H1 (cell line): ENCODE measurements around the gene ADCY2. TPM values are rescaled to one million over a fixed set of nuclear protein-coding genes. Genes with fewer than 3 reads are reported as not detected.

ENCODE experiments used
- CTCF ChIA-PET: fragments of 300-600 bp; sonication (Branson Sonifier 250); formaldehyde crosslinking; loops from one replicate; lab custom pipeline; 2021; ENCODE audit not compliant: partially characterized antibody; lab: Charles Lee
- POLR2A ChIA-PET: fragments of 300-600 bp; sonication (Branson Sonifier 250); formaldehyde crosslinking; loops from one replicate; lab custom pipeline; 2021; ENCODE audit warnings: inconsistent platforms; ENCODE audit not compliant: partially characterized antibody; lab: Charles Lee
- DNase-seq, 2 experiments: peaks; one replicate each; pipeline versions ENCODE4 v3.0.0 to v3.0.0-alpha.2; 2010 to 2022; ENCODE audit warnings: low spot score in 2 of 2, low read depth in 1 of 2, mixed read lengths in 1 of 2
- FAIRE-seq: peaks from 2 replicates; lab custom pipeline; 2011; peaks lifted over from hg19 to GRCh38; lab: Jason Lieb, UNC
- H2AFZ ChIP-seq: 2 replicates; pipeline ENCODE4 v1.8.1; 2012; ENCODE audit warnings: low read length, inconsistent platforms
- H2AK5ac ChIP-seq: 2 replicates; pipeline ENCODE4 v1.6.1; 2013; ENCODE audit warnings: low read depth, low read length
- H2BK120ac ChIP-seq: replicated peaks from 2 replicates; pipeline ENCODE3; 2013; ENCODE audit warnings: low read depth, low read length, inconsistent platforms
- H2BK12ac ChIP-seq: 2 replicates; pipeline ENCODE4 v1.6.1; 2013; ENCODE audit warnings: low read depth, low read length
- H2BK15ac ChIP-seq: 2 replicates; pipeline ENCODE4 v1.6.1; 2013; ENCODE audit warnings: low read length
- H2BK20ac ChIP-seq: 2 replicates; pipeline ENCODE4 v1.6.1; 2013; ENCODE audit warnings: low read length
- H2BK5ac ChIP-seq: 2 replicates; pipeline ENCODE4 v1.6.1; 2013; ENCODE audit warnings: low read depth, low read length
- H3K14ac ChIP-seq: 2 replicates; pipeline ENCODE4 v1.6.1; 2013; ENCODE audit warnings: inconsistent platforms; ENCODE audit not compliant: insufficient read length
- H3K18ac ChIP-seq: 2 replicates; pipeline ENCODE4 v1.6.1; 2013; ENCODE audit warnings: low read length; ENCODE audit errors: extremely low read depth
- H3K23ac ChIP-seq: 2 replicates; pipeline ENCODE4 v1.6.1; 2013; ENCODE audit warnings: inconsistent platforms; ENCODE audit not compliant: insufficient read length
- H3K23me2 ChIP-seq: 2 replicates; pipeline ENCODE4 v1.6.1; 2013; ENCODE audit warnings: low read depth, low read length
- H3K27ac ChIP-seq: 2 replicates; pipeline ENCODE4 v1.6.1; 2011; ENCODE audit warnings: low read depth, low read length, inconsistent platforms
- H3K27me3 ChIP-seq, 4 experiments: replicated peaks in 1 of 4; 1 replicate in 1 of 4; 2 replicates in 3 of 4; pipeline versions ENCODE4 v1.6.1 to v1.8.1; 2011 to 2013; ENCODE audit warnings: low read length in 3 of 4, mild to moderate bottlenecking in 3 of 4, inconsistent platforms in 2 of 4, mixed read lengths in 2 of 4, moderate library complexity in 1 of 4; ENCODE audit not compliant: control insufficient read depth in 3 of 4, insufficient read depth in 3 of 4; ENCODE audit errors: extremely low read depth in 1 of 4
- H3K36me3 ChIP-seq, 4 experiments: 2 replicates each; pipeline versions ENCODE4 v1.6.1 to v1.8.1; 2011 to 2013; ENCODE audit warnings: mild to moderate bottlenecking in 4 of 4, low read length in 3 of 4, moderate library complexity in 2 of 4, control low read depth in 1 of 4, inconsistent platforms in 1 of 4; ENCODE audit not compliant: insufficient read depth in 4 of 4, control insufficient read depth in 2 of 4
- H3K4ac ChIP-seq: replicated peaks from 2 replicates; pipeline ENCODE3; 2013; ENCODE audit warnings: low read length, low read depth, mixed read lengths, inconsistent platforms; ENCODE audit not compliant: insufficient read length
- H3K4me1 ChIP-seq, 4 experiments: replicated peaks in 1 of 4; 1 replicate in 1 of 4; 2 replicates in 3 of 4; pipeline versions ENCODE4 v1.6.1 to v1.8.1; 2011 to 2013; ENCODE audit warnings: low read length in 3 of 4, inconsistent platforms in 2 of 4, mixed read lengths in 1 of 4; ENCODE audit not compliant: insufficient read depth in 4 of 4, control insufficient read depth in 3 of 4
- H3K4me2 ChIP-seq, 2 experiments: 2 replicates each; pipeline versions ENCODE4 v1.6.1 to v1.8.1; 2011 to 2013; ENCODE audit warnings: low read depth in 2 of 2, low read length in 2 of 2, control low read depth in 1 of 2, inconsistent platforms in 1 of 2, mild to moderate bottlenecking in 1 of 2; ENCODE audit not compliant: insufficient read depth in 1 of 2
- H3K4me3 ChIP-seq, 4 experiments: fragments of 200-600, 300-600 bp in 1 of 4; sonication (generic), shearing (Covaris generic), sonication (Bioruptor Twin) in 1 of 4; 2 replicates each; pipeline versions ENCODE4 v1.5.1 to v1.8.1; 2011 to 2016; ENCODE audit warnings: low read length in 4 of 4, low read depth in 3 of 4, control low read depth in 2 of 4, inconsistent platforms in 2 of 4, mild to moderate bottlenecking in 2 of 4, mixed read lengths in 1 of 4, moderate library complexity in 1 of 4; ENCODE audit not compliant: insufficient read depth in 2 of 4; ENCODE audit errors: extremely low read depth in 1 of 4
- H3K56ac ChIP-seq: replicated peaks from 2 replicates; pipeline ENCODE3; 2013; ENCODE audit warnings: low read depth, mild to moderate bottlenecking, mixed read lengths, low read length, inconsistent platforms; ENCODE audit not compliant: insufficient read length
- H3K79me1 ChIP-seq: 2 replicates; pipeline ENCODE4 v1.6.1; 2013; ENCODE audit warnings: low read depth, low read length, control low read depth
- H3K79me2 ChIP-seq, 2 experiments: 2 replicates each; pipeline versions ENCODE4 v1.6.1 to v1.8.1; 2012 to 2013; ENCODE audit warnings: low read length in 2 of 2, mild to moderate bottlenecking in 2 of 2, inconsistent platforms in 1 of 2; ENCODE audit not compliant: insufficient read depth in 2 of 2, control insufficient read depth in 1 of 2
- H3K9ac ChIP-seq, 4 experiments: replicated peaks in 1 of 4; 1 replicate in 1 of 4; 2 replicates in 3 of 4; pipeline versions ENCODE4 v1.6.1 to v1.8.1; 2011 to 2013; ENCODE audit warnings: low read depth in 3 of 4, low read length in 3 of 4, control low read depth in 2 of 4, mild to moderate bottlenecking in 2 of 4, moderate library complexity in 2 of 4, inconsistent platforms in 1 of 4; ENCODE audit errors: extremely low read depth in 1 of 4
- H3K9me3 ChIP-seq, 2 experiments: 2 replicates each; pipeline versions ENCODE4 v1.6.1 to v1.8.1; 2012 to 2013; ENCODE audit warnings: mild to moderate bottlenecking in 2 of 2, moderate library complexity in 2 of 2, control low read depth in 1 of 2, inconsistent platforms in 1 of 2, low read depth in 1 of 2, low read length in 1 of 2, mixed read lengths in 1 of 2; ENCODE audit not compliant: insufficient read depth in 2 of 2
- H4K20me1 ChIP-seq, 2 experiments: replicated peaks in 1 of 2; 2 replicates each; pipeline versions ENCODE3 to v1.8.1; 2011 to 2013; ENCODE audit warnings: inconsistent platforms in 2 of 2, low read length in 2 of 2, mild to moderate bottlenecking in 1 of 2; ENCODE audit not compliant: insufficient read depth in 2 of 2, control insufficient read depth in 1 of 2
- H4K5ac ChIP-seq: 2 replicates; pipeline ENCODE4 v1.6.1; 2013; ENCODE audit warnings: low read length, low read depth, mixed read lengths, inconsistent platforms; ENCODE audit not compliant: insufficient read length
- H4K8ac ChIP-seq: 2 replicates; pipeline ENCODE4 v1.8.0; 2013; ENCODE audit warnings: mild to moderate bottlenecking, moderate library complexity, low read length, inconsistent platforms; ENCODE audit not compliant: insufficient read depth; ENCODE audit errors: extremely low read depth
- H4K91ac ChIP-seq: replicated peaks from 2 replicates; pipeline ENCODE3; 2013; ENCODE audit warnings: low read length, mixed read lengths, inconsistent platforms; ENCODE audit not compliant: insufficient read length
- CHD1 ChIP-seq: IDR thresholded peaks from 2 replicates; pipeline ENCODE4 v1.6.1; 2012; ENCODE audit warnings: low read depth, low read length, improper control_type of control experiment
- MAFK ChIP-seq: IDR thresholded peaks from 2 replicates; pipeline ENCODE4 v1.6.1; 2012; ENCODE audit warnings: low read depth, mild to moderate bottlenecking, improper control_type of control experiment, low read length
- WGBS, 2 experiments: shearing (Covaris generic) in 1 of 2; methylation state at CpG; one replicate each; pipeline versions ENCODE4 v1.1.6 to v1.1.7; 2013 to 2015; ENCODE audit warnings: low lambda C conversion rate in 2 of 2, mixed read lengths in 2 of 2, inconsistent platforms in 1 of 2, low coverage in 1 of 2, missing lambda C conversion rate in 1 of 2; ENCODE audit not compliant: insufficient replicate concordance in 2 of 2, insufficient coverage in 1 of 2, insufficient read length in 1 of 2; ENCODE audit errors: extremely low coverage in 1 of 2, missing lambda C conversion rate in 1 of 2; 5-methylcytosine and 5-hydroxymethylcytosine counted together
- polyA plus RNA-seq, 7 experiments: library from polyadenylated mRNA; depleted of rRNA in 3 of 7; stranded (reverse) in 5 of 7; unstranded in 2 of 7; fragments of >200 nt in 5 of 7; fragments of 200-250 nt in 2 of 7; gene quantifications; 1 replicate in 5 of 7; 2 replicates in 1 of 7; 4 replicates in 1 of 7; pipeline versions ENCODE4 v1.2.1 to v1.2.3, GENCODE V29; 2011 to 2013; ENCODE audit warnings: missing spikeins in 2 of 7, mixed read lengths in 2 of 7
- total RNA-seq: library from RNA; stranded (reverse); fragmentation: NEBNext Ultra II Directional; extraction: Animal tissue kit (Norgen Biotek cat#: 25700); gene quantifications from 2 replicates; pipeline ENCODE4 v1.2.1, GENCODE V29; 2021

The ADCY2 gene
- total and polyA plus RNA-seq, 2 of the 8 experiments (the other 6 are each of a cell fraction or from before 2014, with no cell fraction given): 35.8 to 122 TPM

DNA sequence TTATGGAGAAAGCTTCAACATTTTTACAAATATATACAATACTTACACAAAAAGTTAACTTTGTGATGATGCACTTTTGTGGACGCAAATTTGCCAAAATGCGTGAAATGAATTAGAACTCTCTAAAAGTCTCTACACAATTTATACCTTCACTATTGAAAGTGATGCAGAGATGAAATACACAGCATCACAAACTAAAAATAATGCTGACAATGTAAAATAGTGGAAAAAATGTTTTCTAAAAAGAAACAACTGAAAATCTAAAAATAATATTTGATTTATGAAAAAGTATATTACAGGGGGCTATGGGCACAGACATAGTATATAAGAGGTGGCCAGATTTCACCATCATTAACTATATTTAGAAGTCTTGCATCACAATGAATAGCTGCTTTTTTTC, 188.8 kb downstream of the ADCY2 start:
- no peak overlapping the region for H2BK20ac ChIP-seq
- H3K27me3 ChIP-seq: no peaks in the 10 kb centered on the region
- no peak overlapping the region for H3K27ac ChIP-seq
- H3K23ac ChIP-seq: no peak overlapping the region
- WGBS, 2 experiments: 94% methylated on average over 2 of the region's 2 CpGs; no CpG with 5 or more reads in 1 of the 2 experiments
- ChIA-PET CTCF (no interaction called here), POLR2A (no interaction called here)
- no peak overlapping the region for H4K5ac ChIP-seq
- no peak overlapping the region for H2BK12ac ChIP-seq
- no peak overlapping the region for H4K91ac ChIP-seq
- H3K36me3 ChIP-seq: peaks cover 0 to 4% (median 0%) of the 10 kb centered on the region in 4 experiments; a peak in 1 of 8 replicates
- no peak overlapping the region for H4K8ac ChIP-seq
- no peak overlapping the region for H2BK120ac ChIP-seq
- H2BK5ac ChIP-seq: no peak overlapping the region
- FAIRE-seq (no peak), DNase-seq (no peak)
- no peak overlapping the region for H3K18ac ChIP-seq
- H3K4me3 ChIP-seq: no peak overlapping the region
- H3K4me1 ChIP-seq: no peaks in the 10 kb centered on the region
- H3K56ac ChIP-seq: no peak overlapping the region
- no peaks in the 10 kb centered on the region for H3K9me3 ChIP-seq
- no peaks in the 10 kb centered on the region; the same call in 1 of the 2 replicates for H3K79me1 ChIP-seq
- no peaks in the 10 kb centered on the region for H3K79me2 ChIP-seq
- H4K20me1 ChIP-seq: no peaks in the 10 kb centered on the region
- no peak overlapping the region for H2AFZ ChIP-seq
- no peak overlapping the region for H3K4me2 ChIP-seq
- no peak overlapping the region for H3K4ac ChIP-seq
- H3K23me2 ChIP-seq: no peaks in the 10 kb centered on the region
- no peak overlapping the region for H2AK5ac ChIP-seq
- H3K14ac ChIP-seq: no peak overlapping the region
- H3K9ac ChIP-seq: no peak overlapping the region
- TF ChIP-seq MAFK: peak; percentile 60; the same call in 1 of the 2 replicates
- TF ChIP-seq CHD1: no peak
- no peak overlapping the region for H2BK15ac ChIP-seq
